NB4 (cell line): ENCODE data around the gene IPO8.
"Not testable (repeated sequence)": the region's sequence is repeated elsewhere in the genome, so short reads cannot be mapped to it uniquely, and the experiment has no call there.

ENCODE experiments used
- DNase-seq: peaks from one replicate; pipeline ENCODE4 v3.0.0; 2010; ENCODE audit warnings: low read depth
- H3K4me3 ChIP-seq: one replicate; pipeline ENCODE4 v1.5.1; 2011; ENCODE audit warnings: mild to moderate bottlenecking, low read depth, low read length, moderate library complexity
- MYC ChIP-seq: IDR thresholded peaks from 2 replicates; pipeline ENCODE4 v1.6.1; 2011; ENCODE audit warnings: low read depth, low read length
- POLR2A ChIP-seq: IDR thresholded peaks from 2 replicates; pipeline ENCODE4 v1.6.1; 2011; ENCODE audit warnings: mild to moderate bottlenecking; ENCODE audit not compliant: insufficient read length; ENCODE audit errors: extremely low read depth
- TF ChIP-seq, protein P1 (sequence below): IDR thresholded peaks from one replicate; pipeline ENCODE4 v1.5.1; 2012; ENCODE audit warnings: low read depth, low read length
- TF ChIP-seq, protein P2 (sequence below): IDR thresholded peaks from 2 replicates; pipeline ENCODE4 v1.6.1; 2011; ENCODE audit warnings: low read depth, low read length

IPO8 gene

DNA sequence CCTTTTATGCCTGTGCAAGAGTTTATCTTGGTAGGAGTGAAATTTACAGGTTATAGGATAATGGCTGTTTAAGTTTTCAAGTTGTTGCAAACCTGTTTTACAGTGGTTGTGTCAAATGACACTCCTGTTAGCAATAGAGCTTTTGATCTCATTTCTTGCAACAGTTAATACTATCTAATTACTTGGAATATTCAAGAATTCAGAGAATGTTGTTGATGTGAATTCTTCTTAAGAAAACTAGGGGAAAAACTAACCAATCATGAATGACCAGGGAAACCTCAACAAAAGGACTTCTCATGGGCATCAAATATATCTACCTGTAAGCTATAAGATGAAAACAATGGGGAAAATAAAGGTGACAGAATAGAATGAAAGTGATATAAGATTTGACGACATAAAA is 85.0 kb downstream of the IPO8 start:
- DNase-seq, result no peak
- no peak overlapping the region for H3K4me3 ChIP-seq
- TF ChIP-seq POLR2A (no peak), MYC (no peak)
- TF ChIP-seq, protein P1, sequence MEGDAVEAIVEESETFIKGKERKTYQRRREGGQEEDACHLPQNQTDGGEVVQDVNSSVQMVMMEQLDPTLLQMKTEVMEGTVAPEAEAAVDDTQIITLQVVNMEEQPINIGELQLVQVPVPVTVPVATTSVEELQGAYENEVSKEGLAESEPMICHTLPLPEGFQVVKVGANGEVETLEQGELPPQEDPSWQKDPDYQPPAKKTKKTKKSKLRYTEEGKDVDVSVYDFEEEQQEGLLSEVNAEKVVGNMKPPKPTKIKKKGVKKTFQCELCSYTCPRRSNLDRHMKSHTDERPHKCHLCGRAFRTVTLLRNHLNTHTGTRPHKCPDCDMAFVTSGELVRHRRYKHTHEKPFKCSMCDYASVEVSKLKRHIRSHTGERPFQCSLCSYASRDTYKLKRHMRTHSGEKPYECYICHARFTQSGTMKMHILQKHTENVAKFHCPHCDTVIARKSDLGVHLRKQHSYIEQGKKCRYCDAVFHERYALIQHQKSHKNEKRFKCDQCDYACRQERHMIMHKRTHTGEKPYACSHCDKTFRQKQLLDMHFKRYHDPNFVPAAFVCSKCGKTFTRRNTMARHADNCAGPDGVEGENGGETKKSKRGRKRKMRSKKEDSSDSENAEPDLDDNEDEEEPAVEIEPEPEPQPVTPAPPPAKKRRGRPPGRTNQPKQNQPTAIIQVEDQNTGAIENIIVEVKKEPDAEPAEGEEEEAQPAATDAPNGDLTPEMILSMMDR, result no peak
- TF ChIP-seq, protein P2, sequence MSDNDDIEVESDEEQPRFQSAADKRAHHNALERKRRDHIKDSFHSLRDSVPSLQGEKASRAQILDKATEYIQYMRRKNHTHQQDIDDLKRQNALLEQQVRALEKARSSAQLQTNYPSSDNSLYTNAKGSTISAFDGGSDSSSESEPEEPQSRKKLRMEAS, result no peak

DNA sequence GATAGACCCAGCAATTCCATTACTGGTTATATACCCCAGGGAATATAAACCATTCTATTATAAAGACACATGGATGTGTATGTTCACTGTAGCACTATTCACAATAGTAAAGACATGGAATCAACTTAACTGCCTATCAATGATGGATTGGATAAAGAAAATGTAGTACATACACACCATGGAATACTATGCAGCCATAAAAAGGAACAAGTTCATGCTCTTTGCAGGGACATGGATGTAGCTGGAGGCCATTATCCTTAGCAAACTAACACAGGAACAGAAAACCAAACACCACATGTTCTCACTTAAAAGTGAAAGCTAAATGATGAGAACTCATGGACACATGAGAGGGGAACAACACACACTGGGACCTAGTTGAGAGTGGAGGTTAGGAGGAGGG is 85.8 kb downstream of the IPO8 start:
- not testable (repeated sequence) for H3K4me3 ChIP-seq, DNase-seq

DNA sequence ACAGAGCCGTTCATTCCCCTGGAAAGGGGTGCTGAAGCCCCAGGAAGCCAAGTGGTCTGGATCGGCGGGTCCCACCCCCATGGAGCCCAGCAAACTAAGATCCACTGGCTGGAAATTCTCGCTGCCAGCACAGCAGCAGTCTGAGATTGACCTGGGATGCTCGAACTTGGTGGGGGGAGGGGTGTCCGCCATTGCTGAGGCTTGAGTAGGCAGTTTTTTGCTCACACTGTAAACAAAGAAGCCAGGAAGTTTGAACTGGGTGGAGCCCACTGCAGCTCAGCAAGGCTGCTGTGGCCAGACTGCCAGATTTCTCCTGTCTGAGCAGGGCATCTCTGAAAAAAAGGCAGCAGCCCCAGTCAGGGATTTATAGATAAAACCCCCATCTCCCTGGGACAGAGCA is 91.4 kb downstream of the IPO8 start:
- not testable (repeated sequence) for DNase-seq, H3K4me3 ChIP-seq

DNA sequence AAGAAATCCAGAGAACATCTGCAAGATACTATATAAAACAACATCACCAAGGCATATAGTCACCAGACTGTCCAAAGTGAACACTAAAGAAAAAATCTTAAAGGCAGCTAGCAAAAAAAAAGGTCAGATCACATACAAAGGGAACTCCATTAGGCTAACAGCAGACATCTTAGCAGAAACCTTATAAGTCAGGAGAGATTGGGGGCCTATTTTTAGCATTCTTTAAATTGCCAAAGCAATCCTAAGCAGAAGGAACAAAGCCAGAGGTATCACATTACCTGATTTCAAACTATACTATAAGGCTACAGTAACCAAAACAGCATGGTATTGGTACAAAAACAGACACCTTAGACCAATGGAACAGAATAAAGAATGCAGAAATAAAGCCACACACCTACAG is 92.5 kb downstream of the IPO8 start:
- TF ChIP-seq MYC (no peak), POLR2A (no peak)
- TF ChIP-seq, protein P2, result no peak
- TF ChIP-seq, protein P1, result no peak
- no peak for DNase-seq
- H3K4me3 ChIP-seq, result no peak overlapping the region

DNA sequence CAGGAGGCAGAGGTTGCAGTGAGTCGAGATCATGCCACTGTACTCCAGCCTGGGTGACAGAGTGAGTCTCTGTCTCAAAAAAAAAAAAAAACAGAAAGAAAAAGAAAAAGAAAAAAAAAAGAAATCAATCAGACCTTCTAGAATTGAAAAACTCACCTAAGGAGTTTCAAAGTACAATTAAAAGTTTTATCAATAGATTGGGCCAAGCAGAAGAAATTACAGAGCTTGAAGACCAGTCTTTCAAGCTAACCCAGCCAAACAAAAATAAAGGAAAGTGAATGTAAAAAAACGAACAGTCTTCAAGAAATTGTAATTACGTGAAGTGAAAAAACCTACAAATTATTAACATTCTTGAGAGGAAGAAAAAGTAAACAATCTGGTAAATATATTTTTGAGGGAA is 93.0 kb downstream of the IPO8 start:
- TF ChIP-seq, protein P2, result no peak
- TF ChIP-seq, protein P1, result no peak
- TF ChIP-seq MYC (no peak), POLR2A (no peak)
- H3K4me3 ChIP-seq, result no peak overlapping the region

DNA sequence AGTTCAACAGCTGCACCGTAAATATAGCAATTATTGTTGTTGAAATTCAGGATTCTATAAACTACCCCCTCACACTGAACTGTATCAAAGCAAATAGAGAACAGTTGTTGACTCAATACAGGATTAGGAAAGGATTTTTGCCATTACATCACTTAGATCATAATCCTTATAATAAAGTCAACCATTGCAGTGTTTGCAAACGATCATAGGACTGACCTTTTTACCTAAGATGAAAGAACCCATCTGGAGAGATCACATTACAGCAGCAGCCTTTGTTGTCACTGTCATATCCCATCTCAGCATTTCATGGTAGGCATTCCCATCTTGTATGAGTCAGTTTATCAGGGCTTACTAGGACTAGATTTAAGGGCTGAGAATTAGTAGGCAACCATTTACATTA is 96.1 kb downstream of the IPO8 start:
- no peak overlapping the region for H3K4me3 ChIP-seq
- TF ChIP-seq, protein P2, result no peak
- TF ChIP-seq, protein P1, result no peak
- TF ChIP-seq POLR2A (no peak), MYC (no peak)
- DNase-seq, result no peak

More for the DNA sequence above, 93.0 kb downstream of the IPO8 start:
- DNase-seq, result no peak

DNA sequence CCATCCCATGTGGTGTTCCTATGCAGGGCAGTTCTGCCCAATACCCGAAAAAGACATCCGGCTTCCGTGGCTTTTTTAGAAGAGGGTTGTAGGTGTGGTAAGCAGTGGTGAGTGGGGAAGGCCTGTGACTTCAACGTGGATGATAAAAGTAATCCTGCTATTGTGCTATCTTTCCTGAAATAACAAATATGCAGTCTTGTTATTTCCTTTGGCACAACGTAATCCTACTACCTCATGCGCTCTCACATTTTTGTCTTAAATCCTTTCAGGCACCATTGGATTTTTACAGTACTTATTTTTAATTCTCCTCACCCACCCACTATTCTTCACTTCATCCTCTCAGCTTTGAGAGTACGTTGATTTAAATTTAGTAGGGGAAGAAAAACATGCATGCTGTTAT is 96.8 kb downstream of the IPO8 start:
- TF ChIP-seq, protein P2, result no peak
- TF ChIP-seq, protein P1, result no peak
- TF ChIP-seq MYC (no peak), POLR2A (no peak)
- DNase-seq, result no peak
- H3K4me3 ChIP-seq, result no peak overlapping the region
